GM21447 (cell line): ENCODE measurements around the gene LRRC14B.

Experiments
- ATAC-seq: cut with Tn5 transposase; IDR thresholded peaks from one replicate; pipeline ENCODE4 v1.9.1; 2021; ENCODE audit not compliant: unreplicated experiment

Gene LRRC14B

DNA sequence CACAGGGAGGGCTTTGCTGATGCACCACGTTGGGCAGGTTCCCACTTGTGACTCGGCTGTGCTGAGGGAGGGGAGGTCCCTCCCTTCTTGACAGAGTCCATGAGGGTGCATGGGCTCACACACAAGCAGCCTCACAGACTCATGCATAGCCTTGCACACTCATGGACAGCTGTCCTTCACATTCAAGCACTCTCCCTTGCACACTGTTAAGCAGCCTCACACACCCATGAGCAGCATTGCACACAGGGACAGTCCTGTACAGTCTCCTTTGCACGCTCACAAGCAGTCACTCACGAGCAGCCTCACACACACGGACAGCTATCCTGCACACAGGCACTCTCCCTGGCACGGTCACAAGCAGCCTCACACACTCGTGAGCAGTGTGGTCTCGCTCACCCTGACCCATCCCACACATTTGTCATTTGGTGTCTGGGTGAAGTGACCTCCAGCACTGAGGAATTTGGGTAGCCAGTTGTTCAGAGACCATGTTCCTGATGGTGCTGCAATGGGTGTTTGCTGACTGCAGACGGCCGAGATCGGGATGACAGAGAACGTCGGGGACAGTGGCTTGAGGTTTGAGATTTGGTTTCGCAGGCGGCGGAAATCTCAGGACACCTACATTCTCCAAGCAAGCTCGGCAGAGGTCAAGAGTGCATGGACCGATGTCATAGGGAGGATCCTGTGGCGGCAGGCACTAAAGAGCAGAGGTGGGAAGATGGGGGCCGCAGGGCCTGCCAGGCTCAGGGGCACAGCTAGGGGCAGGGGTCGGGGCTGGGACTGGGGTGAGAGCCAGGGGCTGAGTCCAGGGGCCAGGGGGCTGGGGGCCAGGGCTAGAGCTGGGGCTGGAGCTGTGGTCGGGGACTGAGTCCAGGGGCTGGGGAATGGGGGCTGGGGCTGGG, 17.7 kb upstream of the LRRC14B start:
- ATAC-seq: no peak

DNA sequence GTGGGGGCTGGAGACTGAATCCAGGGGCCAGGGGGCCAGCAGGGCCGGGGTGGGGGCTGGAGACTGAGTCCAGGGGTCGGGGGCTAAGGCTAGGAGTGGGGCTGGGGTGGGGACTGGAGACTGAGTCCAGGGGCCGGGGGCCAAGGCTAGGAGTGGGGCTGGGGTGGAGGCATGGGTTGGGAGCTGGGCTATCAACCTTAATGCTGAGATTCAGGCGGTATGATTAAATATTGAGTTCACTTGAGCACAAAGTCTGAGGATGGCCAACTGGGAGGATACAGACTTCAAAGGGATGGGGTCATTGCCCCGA, 17.0 kb upstream of the LRRC14B start:
- ATAC-seq: no peak

DNA sequence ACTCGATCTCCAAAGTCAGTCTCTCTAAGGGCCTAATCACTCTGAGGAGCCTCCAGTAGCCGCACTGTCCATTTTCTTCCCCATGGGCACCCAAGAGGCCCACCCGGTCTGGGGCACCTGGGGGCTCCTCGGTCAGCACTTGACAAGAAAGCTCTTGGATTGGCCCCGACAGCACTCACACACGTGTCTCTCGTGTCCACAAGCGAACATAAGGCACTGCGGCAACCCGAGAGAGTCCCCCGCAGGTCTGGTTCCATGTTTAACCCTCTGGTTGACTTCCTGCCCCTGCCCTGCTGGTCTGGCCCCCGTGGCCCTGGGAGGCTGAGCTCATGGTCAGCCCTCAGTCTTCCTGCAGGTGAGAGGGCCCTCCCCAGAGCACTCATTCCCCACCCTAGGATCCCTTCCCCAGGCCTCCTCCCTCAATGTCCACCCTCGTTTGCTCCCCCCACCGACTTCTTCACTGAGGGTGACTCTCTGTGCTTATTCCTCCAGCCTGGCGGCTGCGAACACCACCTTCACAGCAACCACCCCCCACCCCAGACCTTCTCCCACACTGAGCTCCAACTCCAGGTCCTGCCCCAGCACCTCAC, 16.3 kb upstream of the LRRC14B start:
- no peak for ATAC-seq

DNA sequence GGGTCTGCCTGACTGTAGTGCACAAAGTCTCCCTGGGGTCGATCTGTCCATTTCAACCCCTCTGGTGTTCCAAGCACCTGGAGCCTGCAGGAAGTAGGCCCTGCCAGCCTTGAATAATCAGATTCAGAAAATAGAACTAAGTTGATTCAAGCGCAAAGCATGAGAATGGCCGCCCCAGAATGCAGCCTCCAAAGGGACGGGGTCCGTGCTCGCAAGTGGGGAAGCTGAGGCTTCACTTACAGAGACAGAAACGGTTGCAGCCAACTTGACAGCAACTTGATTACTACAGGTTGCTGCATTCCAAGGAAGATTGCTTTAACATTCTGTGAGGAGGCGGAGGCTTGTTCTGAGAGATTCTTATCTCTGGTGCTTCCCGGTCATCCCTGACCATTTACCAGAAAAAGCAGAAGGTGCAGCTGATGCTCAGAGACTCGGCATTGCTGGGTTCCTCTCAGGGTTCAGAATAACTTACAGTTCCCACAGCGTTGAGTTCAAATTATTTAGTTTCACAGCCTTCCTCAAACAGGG, 14.9 kb upstream of the LRRC14B start:
- ATAC-seq: no peak

DNA sequence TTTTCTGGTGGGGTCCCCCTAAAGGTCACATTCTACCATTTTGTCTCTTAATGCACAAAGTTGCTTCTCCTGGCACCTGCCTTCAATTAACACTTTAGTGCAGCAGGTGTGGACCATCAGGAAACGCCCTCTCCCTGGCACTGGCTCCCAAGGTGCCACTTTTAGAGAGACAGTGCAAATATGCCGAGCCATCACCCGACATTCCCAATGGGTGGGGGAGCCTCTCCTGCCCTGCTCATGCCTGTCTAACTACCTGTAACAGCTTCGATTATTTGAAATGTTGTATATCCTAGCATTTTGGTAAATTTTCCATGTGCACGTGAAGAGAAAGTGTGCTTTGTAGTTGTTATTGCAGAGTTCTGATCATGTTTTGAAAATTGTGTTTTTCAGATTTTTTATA, 13.2 kb upstream of the LRRC14B start:
- no peak for ATAC-seq

DNA sequence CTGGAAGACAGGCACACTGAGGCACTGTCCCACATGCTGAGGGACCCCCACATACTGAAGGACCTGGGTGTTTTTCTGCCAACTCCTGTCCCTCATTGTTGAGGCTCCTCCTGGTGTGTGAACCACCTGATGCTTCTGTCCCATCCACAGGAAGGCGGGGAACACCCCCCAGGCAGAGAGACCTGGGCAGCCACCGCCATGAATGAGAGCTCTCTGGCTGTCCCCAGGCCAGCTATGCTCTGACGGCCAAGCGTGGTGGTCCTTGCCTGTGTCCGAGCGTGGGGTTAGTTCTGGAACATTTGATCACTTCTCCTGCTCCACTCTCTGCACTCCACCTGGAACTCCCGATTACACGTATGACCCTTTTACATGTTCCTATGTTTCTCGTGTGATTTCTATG, 11.9 kb upstream of the LRRC14B start:
- ATAC-seq: no peak

DNA sequence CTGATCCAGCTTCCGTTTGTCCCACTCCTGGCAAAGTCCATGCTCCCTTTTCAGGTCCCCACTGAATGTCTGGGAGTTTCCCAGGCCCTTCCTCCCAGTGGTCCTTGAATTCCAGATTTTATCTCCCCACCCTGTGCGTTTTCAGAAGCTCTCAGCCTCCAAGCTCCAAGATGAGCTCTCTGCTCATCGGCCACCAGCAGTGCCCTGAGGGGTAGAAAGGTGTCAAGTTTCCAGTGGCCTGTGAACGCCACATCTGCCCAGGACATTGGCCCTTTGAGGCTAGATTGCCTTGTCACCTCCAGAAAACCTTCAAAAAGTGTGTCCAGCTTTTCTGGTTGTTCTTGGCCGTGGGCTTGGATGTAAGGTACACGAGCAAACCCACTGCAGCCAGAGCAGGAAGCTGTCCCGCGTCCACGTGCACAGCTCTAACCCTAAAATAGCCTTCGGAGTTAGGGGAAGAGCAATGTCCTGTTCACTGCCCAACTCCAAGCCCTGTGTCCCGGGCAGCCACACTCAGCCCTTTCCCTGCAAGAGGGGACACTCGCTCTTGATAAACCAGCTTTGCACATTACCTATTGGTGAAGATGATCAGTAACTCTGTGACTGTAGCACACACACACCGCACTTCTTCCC, 10.9 kb upstream of the LRRC14B start:
- ATAC-seq: no peak

DNA sequence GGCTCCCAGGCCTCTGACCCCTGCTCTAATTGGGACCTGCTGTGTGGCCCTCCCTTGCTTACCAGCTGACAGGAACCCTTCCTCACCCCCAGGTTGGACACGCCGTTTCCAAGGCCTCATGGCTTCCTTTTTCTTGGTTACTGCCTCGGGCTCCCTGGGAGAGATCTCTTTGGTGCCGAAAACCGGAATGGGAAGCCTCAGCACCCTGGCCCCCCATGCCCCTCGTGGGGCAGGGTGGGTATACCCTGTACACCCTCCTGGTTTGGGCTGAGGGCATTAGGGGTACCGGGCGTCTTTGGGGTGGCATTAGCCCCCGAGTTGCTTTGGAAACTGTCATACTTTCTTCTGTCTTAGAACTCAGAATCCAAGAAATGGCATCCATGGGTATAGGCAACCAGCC, 10.1 kb upstream of the LRRC14B start:
- no peak for ATAC-seq

DNA sequence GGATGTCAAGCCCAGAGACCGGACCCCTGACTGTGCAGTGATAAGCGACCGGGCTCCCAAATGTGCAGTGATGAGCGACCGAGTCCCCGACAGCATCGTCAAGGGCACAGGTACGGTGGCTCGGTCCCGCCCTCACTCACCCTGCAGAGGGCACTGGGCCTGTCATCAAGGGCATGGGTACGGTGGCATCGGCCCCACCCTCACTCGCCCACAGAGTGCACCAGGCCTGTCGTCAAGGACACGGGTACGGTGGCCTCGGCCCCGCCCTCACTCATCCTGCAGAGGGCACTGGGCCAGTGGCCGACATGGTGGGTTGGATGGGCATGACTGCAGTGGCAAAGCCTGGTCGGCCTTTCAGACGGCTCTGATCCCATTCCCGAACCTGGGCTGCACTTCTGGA, 9.7 kb upstream of the LRRC14B start:
- ATAC-seq: no peak

DNA sequence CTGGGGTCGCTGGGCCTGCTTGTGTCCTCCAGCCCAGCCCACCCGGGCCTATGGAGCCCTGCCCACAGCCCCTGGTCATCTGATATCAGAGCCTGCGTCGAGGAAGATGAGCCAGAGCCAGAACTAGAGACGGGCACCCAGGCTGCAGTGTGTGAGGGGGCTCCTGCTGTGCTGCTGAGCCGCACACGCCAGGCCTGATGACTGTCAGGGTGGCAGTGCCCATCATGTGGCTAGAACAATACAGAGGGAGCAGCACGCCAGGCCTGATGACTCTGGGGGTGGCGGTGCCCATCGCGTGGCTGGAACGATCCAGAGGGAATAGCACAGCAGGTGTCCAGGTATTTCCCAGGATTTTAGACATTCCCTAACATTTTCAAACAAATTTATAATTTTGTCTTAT, 9.2 kb upstream of the LRRC14B start:
- no peak for ATAC-seq

DNA sequence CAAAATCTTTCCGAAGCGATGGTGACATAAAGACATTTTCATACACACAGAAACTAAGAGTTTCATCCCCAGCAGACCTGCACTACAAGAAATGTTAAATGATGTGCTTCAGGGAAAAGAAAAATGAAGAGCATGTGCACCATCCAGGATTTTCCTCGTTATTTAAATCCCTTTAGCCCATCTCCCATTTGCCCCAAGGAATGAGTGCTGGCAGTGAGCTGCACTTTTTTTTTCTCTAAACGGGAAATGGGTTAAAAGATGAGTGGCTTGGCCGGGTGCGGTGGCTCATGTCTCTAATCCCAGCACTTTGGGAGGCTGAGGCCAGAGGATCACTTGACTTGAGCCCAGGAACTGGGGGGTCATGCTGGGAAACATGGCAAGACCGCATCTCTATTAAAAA, 6.8 kb upstream of the LRRC14B start:
- no peak for ATAC-seq

DNA sequence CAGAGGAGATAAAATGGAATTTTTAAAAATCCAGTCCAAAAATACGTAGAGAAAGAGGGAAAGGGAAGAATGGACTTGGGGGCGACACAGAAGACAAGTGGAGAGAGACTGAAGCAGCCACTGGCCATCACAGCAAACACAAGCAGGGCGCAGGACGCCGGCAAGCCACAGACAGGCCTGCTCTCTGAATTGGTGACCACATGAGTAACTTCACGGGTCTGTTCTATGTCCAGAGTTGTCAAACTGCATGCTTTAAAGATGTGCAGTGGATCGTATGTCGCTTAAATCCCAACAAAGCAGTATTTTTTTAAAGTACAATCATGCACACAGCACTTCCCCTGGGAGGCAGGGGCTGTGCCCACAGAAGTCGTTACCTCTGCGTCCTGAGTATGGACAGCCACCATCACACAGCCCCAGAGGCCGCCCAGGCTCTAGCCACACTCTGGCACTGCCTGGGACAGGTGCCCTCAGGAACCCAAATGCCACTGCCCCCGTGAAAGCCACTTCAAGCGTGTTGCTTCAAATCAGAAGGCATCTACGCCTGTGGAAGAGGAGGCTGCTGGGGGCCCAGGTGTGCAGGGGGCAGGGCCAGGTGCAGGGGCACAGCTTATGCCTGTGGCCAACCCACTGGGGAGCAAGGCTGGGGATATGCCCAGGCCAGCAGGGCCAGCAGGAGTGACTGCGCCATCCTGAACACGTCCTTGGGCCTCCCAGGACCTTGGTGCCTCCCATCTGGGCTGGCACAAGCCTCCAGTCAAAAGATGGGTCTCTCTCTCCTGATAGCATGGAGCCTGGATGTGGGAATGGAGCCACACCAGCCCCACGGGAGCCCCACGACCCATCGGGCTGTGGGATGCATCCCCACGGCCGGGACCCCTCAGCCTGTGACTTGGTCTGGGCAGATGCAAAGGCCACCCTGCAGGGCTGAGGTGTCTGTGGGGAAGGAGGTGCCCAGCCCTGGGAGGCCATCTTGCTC, 5.9 kb upstream of the LRRC14B start:
- ATAC-seq: no peak

DNA sequence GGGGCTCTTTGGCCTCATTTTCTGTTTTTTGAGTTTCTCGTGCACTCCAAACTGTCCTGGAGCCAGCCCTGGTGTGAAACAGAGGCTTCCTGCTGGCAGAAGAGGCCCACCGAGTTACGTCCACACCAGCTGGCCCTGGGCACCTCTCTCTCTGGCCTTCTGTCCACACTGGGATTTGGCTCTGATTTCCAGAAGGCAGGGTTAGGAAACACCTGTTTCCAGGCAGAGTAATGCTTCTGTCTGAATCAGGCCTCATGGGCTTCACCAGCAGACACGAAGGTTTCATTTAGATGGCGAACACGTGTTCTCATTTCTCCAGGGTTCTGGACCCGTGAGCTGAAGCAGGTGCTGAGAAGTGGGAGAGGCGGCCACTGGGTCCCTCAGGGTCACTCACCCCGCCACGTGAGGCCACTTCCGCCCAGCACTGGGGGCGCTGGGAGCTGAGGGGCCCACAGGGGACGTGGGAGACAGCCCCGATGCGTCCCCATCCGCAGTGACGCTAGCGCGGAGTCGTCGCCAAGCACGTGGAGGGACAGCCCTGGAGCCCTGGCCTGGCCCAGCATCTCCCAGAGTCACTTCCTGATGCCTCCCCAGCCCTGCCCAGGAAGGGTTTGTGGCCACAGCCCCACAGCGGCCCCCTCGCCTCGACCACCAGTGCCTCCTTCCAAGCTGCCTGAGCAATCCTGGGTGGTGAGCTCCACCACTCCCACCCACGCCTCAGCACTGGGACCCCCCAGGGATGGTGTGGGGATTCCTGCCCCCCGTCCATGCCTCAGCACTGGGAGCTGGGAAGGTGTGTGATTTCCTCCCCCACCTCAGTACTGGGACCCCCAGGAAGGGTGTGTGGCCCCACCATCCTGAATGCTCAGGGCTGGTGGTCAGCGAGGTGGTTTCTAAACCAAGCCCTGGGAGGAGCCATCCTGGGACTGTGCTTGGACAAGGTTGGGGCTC, 4.9 kb upstream of the LRRC14B start:
- no peak for ATAC-seq

DNA sequence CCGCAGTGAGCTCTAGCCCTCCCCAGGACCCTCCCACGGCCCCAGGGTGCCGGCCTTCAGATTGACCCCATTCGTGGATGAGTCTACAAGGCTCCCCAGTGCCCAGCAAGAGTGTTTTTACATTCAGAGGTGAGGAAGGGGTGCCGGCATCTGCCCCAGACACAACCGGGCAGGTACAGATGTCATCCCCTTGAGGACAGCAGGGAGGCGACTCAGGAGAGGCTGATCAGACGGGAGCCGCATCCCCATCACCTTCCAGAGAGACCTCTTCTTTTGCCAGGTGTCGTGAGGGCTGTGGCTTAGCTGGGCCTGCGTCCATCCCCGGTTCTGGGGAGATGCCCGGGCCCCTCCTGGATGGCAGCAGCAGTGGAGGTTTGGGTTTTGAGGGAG, 4.3 kb upstream of the LRRC14B start:
- no peak for ATAC-seq

DNA sequence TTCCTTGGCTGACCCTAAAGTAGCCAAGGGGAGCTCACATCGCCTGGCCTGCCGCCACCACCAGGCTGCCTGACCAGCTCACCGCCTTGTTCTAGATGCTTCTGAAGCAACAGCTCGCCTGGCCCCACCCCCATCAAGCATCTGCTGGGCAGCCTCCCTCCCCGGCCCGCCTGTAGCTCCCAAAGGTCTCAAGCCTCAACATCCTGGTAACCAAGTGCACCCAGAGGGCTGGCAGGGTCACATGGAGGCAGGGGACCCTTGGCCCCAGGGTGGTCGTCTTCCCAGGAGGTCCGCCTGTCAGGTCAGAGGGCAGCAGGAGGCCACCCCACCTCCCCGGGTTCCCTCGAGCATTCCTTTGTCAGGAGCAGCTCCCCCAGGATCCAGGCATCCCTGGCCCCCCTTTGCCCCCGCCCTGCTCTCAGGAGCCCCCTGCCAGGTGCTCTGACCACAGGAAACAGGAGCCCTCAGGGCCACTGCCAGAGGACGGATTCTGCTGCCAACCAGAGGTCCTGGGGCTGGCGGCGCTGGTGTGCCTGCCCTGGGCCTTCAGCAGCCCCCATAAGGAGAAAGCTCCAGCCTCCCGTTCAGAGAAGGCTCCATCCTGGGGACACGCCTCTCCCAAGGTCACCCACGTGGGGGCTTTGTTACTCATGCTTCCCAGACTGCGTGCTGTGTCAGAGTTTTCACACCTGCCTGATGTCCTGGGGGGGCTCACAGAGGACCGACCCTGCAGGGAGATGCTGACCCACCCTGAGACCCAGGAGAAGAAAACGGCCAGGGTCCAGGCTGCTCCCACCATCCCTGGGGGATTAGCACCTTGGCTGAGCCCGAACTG, 3.5 kb upstream of the LRRC14B start:
- ATAC-seq: no peak

DNA sequence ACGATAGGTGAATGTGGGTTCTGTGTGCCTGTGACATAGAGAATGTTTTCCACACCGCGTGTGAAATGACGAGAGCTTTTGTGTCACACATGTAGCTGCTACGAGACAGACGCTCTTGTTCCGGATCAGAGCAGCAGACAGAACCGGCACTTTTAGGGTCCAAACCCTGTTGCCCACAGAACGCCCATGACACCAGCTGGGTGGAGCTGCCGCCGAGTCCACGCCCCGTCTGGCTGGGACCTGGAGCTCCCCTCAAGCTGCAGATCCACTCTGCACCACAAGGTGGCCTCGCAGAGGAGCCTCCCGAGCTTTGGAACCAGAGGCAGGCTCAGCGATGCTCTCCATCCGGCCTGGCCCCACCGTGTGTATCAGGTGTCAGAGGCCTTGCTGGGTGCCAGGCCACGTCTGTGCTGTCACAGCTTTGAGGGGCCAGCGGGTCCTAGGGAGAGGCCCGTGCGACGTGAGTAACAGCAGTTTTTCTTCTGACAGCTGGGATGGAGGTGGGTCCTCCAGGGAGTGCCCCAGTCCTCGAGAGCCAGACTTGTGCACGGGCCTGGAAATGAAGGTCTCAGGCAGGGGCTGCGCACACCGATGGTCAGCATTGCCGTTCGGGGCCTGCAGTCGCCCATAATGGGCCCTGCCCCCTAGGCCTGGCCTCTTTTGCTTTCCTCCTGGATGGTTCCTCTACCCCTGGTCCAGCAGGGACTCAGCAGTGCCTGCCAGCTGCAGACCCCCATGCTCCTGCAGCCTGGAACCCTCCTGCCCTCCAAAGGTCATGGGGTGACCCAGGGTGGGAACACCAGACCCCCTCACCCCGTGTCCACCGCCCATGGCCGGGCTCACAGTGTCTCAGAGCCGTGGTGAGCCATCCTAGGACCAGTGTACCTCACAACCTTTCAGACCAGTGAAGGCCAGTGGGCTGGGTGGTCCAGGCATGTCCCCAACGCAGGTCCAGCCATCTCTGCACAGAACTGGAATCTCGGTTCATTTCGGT, 2.5 kb upstream of the LRRC14B start:
- ATAC-seq: peak; percentile 59

DNA sequence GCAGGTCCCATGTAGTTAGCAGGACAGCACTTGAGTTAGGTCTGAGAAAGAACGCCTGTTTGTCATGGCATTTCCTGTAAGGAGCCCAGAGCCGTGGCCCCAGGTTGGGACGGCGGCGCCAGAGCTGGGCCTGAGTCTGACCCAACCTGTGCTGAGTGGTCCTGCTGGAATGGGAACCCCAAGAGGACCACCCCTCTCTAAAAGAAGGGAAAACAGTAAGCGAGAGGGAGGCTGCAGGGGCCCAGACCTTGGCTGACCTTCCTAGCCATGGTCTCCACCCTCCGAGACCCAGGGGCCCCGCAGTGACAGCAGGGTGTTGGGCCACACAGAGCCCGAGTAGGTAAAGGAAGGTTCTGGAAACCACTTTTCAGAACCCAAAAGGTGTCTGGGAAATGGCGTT, 1.8 kb upstream of the LRRC14B start:
- ATAC-seq: no peak

DNA sequence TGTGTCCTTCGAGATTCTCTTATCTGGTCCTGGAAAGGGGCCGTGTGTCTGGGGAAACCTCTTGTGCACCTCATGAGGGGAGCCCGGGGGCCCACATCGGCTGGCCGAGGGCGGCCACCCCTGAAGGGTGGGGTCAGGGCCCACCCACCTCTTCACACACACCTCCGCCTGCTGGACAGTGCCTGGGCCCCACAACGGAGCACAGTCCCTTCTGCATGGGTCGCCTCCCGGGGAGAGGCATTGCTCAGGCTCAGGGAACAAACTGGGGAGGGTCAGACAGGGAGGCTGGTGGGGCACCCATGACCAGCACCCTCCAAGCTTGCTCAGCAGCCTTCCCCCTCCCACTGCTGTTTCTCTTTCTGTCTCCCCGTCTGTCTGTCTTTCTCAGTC, 1.3 kb upstream of the LRRC14B start:
- no peak for ATAC-seq
